AG09319 (cell line): ENCODE measurements around the gene NLRP1.

Experiments
- DNase-seq: peaks from one replicate; pipeline ENCODE4 v3.0.0-alpha.2; 2010; ENCODE audit warnings: low read depth; ENCODE audit errors: extremely low read depth
- TF ChIP-seq, protein P1 (sequence below): IDR thresholded peaks from 2 replicates; pipeline ENCODE4 v1.5.1; 2011; ENCODE audit warnings: low read depth, mild to moderate bottlenecking, inconsistent platforms, low read length, moderate library complexity

Gene NLRP1

GRCh38 chr17:5588584-5588983, 4.3 kb upstream of the NLRP1 start:
- TF ChIP-seq, protein P1, sequence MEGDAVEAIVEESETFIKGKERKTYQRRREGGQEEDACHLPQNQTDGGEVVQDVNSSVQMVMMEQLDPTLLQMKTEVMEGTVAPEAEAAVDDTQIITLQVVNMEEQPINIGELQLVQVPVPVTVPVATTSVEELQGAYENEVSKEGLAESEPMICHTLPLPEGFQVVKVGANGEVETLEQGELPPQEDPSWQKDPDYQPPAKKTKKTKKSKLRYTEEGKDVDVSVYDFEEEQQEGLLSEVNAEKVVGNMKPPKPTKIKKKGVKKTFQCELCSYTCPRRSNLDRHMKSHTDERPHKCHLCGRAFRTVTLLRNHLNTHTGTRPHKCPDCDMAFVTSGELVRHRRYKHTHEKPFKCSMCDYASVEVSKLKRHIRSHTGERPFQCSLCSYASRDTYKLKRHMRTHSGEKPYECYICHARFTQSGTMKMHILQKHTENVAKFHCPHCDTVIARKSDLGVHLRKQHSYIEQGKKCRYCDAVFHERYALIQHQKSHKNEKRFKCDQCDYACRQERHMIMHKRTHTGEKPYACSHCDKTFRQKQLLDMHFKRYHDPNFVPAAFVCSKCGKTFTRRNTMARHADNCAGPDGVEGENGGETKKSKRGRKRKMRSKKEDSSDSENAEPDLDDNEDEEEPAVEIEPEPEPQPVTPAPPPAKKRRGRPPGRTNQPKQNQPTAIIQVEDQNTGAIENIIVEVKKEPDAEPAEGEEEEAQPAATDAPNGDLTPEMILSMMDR, result no peak
- no peak for DNase-seq

DNA sequence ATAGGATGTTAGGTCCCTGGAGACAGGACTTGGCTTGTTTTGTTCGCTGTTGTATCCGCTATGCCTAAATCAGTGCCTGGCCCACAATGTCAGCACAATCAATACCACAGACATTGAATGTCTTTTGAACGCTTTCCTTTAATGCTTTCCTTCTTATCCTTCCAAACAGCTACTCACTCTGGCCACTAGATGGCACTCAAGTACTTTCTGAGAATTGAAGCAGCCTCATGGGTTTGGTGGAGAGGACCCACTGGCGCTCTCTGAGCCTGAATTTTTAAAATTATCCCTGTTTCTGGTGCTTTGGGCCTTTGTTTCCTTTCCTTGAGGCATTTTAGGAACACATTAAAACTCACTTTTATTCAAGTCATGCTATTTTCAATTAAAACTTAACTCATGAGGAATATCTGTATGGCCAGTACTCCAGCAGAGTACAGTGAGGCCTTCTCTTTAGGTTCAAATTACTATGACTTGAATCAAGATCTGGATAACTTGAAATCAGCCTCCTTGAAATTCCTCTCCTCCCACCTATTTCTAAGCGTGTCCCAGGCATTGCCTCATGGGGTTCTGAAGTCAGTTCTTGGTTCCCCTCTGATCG, 3.2 kb upstream of the NLRP1 start:
- DNase-seq, result no peak
- TF ChIP-seq, protein P1, result peak; percentile 90

DNA sequence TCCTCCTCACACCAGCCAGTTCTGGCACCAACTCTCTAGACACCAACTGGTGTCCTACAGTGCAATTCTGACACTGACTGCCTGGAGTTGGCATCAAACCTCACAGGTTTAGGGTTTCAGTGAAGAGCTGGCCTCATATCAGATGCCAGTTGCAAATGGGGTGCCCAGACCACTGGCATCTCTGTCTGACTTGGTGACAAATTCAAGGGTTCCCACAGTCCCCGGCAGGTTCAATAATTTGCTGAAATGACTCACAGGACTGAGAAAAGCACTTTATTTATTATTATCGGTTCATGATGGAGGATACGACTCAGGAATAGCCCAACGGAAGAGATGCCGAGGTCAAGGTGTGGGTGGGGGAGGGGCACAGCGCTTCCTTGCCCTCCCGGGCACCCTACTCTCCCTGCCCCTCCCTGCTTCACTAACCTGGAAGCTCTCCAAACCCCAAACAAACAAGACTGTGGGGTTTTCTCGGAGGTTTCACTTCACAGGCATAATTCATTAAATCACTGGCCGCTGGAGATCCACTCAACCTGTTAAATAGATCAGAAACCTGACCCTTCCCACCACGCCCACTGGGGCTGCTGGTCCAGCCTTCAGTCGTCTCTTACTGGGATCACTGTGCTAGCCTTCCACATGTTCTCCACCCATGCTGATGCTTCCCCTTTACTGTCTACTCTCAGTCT, 1.7 kb upstream of the NLRP1 start:
- DNase-seq, result no peak
- TF ChIP-seq, protein P1, result no peak

DNA sequence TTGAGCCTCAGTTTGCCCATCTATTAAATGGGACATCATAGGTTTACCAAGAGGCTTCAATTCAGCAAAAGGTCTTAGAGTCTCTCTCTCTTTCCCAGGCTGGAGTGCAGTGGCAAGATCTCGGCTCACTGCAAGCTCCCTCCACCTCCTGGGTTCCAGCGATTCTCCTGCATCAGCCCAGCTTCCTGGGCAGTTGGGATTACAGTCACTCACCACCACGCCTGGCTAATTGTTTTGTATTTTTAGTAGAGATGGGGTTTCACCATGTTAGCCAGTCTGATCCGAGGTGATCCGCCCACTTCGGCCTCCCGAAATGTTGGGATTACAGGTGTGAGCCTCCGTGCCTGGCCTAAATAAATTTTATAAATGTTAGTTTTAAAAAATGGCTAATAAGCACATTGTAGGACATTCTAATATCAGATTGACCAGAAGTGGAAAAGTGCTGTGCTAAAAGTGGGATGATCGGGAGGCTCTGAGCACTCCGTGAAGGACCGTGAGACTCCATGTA, 1.0 kb upstream of the NLRP1 start:
- TF ChIP-seq, protein P1, result no peak
- no peak for DNase-seq

- TF ChIP-seq, protein P1, result no peak
- DNase-seq, result no peak
Measured at GRCh38 chr17:5583426-5584382, 605 bp downstream of the NLRP1 start.

- DNase-seq, result no peak
- TF ChIP-seq, protein P1, result no peak
Measured at GRCh38 chr17:5582209-5583185, 1.8 kb downstream of the NLRP1 start.
